ENCODE results near the gene GRM8.

Gene GRM8

GRCh38 chr7:127230192-127230925, 22.4 kb downstream of the GRM8 start:
- DNase-seq: no peak

- no peak for DNase-seq
Observed at GRCh38 chr7:127226685-127227374, 25.9 kb downstream of the GRM8 start.

DNA sequence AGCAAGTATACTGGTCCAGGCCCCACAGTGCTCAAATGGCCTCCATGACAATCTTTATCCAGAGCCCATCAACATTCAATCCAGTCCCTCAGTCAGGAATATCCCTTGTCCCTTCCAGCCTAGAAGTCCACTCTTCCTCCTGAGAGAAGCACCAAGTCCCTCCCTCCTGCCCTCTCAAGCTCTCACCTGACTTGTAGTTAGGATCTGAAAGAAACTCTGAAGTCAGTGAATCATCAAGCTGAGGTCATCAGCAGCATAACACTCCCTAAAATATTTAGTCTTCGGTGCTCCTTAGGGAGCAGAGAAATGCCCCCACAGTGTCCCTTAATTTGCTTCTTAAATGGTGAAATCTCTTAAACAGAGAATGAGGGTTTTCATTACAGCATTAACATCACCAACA, 31.0 kb downstream of the GRM8 start:
- no peak for DNase-seq

GRCh38 chr7:127214956-127215718, 37.6 kb downstream of the GRM8 start:
- DNase-seq: no peak

- DNase-seq: no peak
Observed at GRCh38 chr7:127209886-127210285, 42.9 kb downstream of the GRM8 start.

- no peak for DNase-seq
Observed at GRCh38 chr7:127208860-127209259, 43.9 kb downstream of the GRM8 start.

GRCh38 chr7:127208351-127208750, 44.4 kb downstream of the GRM8 start:
- DNase-seq: no peak

DNA sequence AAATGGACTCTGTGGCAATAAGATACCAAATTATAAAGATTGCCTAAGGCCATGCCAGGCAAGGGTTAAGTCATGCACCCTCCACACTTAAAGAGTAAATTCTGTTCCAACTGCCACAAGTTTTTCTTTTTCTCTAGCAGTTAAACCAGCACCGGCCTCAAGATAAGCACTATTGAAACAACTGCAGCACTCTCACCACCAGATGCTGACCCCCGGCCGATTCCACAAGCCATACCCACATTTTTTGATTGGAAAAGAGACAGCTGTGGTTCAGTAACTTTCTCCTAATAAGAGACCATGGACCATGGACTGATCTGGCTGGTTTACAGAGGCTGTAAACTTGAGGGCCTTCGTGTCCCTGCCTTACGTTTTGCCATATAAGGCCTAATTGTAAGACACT, 44.9 kb downstream of the GRM8 start:
- DNase-seq: no peak

GRCh38 chr7:127207230-127207629, 45.5 kb downstream of the GRM8 start:
- no peak for DNase-seq

- DNase-seq: no peak
Observed at GRCh38 chr7:127194571-127194970, 58.2 kb downstream of the GRM8 start.

- DNase-seq: peak; percentile 99
Observed at GRCh38 chr7:127189886-127190285, 62.9 kb downstream of the GRM8 start.

DNA sequence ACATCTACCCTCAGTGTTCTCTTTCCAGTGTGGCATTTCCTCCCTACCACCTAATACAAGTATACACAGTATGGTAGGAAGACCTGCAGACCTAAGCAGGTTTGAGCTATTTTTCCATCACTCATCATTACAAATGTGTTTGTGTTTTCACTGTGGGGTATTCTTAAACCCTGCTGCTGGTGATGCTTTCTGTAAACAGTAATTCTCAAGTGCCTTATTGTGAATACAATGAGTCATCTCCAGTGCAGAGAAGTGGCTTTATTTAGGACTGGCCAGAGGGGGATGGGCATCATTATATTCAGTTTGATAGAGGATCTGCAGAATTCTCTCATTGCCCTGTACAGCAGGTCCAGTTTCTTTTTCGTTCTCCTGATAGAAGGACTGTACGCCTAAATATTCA, 63.7 kb downstream of the GRM8 start:
- DNase-seq: peak; percentile 94

DNA sequence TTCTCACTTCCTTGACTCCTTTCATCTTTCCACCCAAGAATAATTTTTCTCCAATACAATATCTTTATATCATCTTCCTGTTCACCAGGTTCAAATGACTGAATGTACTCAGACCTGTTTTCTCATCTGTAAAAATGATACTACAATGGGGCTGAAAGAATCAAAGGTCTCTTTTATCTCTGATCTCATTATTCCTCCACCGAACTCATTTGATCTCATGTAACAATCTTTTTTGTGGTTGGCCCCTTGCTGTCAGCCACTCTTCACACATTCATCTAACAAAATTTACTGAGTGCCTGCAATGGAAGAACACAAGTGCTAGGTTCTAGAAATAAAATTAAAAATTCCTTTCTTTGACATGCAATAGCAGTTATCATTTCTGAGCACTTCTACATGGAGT, 65.0 kb downstream of the GRM8 start:
- DNase-seq: no peak

DNA sequence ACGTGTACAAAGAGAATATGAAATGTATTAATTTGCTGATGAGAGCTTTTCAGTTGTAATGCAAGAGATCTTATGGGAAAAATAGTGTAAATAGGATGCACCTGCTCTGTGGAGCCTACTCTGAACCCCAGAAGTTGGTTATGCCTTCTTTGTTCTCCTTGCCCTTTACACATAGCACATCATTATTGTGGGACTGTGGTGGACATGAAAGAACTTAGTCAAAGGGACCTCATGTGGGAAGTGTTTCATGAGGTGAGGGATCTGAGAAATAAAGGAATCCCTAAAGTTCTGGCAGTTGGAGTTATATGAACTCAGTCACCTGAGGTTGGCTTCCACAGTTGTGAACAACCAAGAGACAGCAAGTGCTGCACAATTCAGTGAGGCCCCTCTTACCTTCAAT, 66.1 kb downstream of the GRM8 start:
- no peak for DNase-seq

- DNase-seq: no peak
Observed at GRCh38 chr7:127177156-127177555, 75.6 kb downstream of the GRM8 start.

DNA sequence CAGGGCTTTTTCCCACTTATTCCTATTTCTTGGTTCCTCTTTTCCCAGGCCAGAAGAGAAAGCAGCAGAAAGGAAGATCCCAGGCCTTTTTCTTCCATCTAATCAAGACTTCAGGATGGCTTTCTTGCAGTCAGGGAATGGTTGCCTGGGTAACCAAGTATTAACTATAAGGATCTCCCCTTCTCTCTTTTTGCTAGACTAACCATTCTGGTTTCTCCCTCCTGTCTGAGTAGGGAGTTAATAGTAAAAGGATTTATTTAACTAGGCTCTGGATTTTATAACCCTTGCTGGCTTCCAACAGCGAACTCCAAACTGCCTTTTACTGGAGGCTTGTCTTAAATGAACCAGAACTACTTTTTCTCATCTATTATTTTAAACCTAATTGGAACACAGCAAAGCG, 90.4 kb downstream of the GRM8 start:
- no peak for DNase-seq

DNA sequence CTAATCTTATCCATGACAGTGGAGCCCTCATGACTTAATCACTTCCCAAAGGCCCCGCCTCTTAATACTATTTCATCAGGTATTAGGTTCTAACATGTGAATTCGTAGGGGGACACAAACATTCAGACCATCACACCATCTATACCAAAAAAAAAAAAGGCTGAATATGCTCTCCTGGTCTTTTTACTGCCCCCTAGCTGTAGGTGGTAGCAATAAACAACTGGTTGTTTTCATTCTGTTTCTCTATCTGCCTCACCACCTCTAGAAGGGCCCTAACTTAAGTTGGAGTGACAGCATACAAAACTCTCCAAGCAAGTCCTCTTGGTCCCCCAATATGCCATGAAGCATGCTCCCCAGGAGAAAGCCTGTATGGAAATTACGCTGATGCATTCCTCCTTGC, 94.1 kb downstream of the GRM8 start:
- no peak for DNase-seq

GRCh38 chr7:127154958-127155357, 97.8 kb downstream of the GRM8 start:
- DNase-seq: no peak

DNA sequence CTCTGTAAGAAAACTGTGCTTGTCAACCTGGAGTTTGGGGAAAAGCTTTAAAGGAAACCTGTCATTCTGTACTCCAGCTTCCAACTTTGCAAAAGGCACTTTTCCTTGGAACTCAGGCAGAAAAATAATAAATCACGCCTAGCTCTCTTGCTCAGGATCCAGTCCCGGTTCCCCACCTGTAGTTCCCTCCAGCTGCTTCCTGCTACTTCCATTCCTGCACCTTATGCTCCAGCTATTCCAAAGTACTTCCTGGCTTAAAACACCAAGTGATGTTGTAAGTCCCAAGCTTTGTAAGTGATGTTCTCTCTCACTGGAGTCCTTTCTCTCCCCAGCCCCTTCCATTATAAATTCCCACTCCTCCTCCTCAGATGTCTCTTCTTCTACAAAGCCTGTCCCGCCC, 98.6 kb downstream of the GRM8 start:
- DNase-seq: no peak

DNA sequence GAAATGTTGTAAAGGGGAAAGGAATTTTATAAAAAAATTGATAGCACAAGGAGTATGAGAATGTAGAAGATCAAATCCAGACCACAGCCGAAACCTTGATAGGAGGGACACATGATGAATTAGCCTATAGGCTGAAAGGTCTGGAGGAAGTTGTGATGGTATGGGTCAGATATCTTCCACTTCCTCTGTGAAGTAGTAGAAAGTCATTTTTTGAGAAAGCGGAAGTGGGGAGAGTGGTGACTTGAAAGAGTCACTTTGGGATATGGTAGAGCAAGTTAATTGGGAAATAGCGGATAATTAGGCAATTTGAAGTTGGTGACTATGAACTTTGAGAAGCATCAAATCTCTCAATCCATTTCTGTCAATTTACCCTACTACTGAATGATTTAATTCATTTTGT, 99.4 kb downstream of the GRM8 start:
- DNase-seq: no peak

DNA sequence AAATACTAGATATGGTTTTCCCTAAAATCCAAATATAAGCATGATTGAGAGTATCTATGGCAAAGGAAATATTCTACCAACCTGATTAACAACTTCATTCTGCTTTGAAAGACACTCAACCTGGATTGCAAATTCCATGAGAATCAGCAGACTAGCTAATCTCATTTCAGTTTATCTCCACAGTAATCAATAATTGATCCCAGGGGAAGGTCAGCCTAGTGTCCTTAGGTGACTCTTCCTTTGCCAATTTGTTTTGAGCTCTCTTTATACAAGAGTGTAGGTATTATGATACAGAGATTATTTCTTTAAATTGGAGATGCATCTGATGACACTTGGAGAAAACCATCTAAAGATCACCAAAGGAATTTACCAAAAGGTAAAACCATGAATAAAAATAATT, 100.3 kb downstream of the GRM8 start:
- DNase-seq: no peak

GRCh38 chr7:127151379-127151778, 101.4 kb downstream of the GRM8 start:
- DNase-seq: no peak

GRCh38 chr7:127150543-127150942, 102.2 kb downstream of the GRM8 start:
- DNase-seq: no peak
